Subcutaneous adipose tissue (tissue), 4 donors: Measurements from ENCODE around the gene LRRC30. TPM values are rescaled to one million over a fixed set of nuclear protein-coding genes. Genes with fewer than 3 reads are reported as not detected.

Source experiments
- CTCF ChIP-seq: fragments of 450-650 bp; IDR thresholded peaks from one replicate; pipeline ENCODE4 v1.5.1; 2016; ENCODE audit warnings: low read depth, mild to moderate bottlenecking, control low read depth, antibody characterized with exemption, moderate library complexity
- total RNA-seq, 4 donors: library from RNA; depleted of rRNA; stranded (reverse); fragments of >200 nt; gene quantifications; one replicate each; pipeline ENCODE4 v1.1.0, GENCODE V29; 2016

LRRC30 gene
- total RNA-seq, 4 donors from 2014 or later, result not detected

GRCh38 chr18:7224198-7224597 lies 6.7 kb upstream of the LRRC30 start:
- TF ChIP-seq CTCF, result no peak

- TF ChIP-seq CTCF, result no peak
Measured at GRCh38 chr18:7232218-7232617, 1.3 kb downstream of the LRRC30 start.

- no peak for TF ChIP-seq CTCF
Measured at GRCh38 chr18:7233134-7233810, 2.4 kb downstream of the LRRC30 start.

- no peak for TF ChIP-seq CTCF
Measured at GRCh38 chr18:7234091-7234490, 3.2 kb downstream of the LRRC30 start.

- TF ChIP-seq CTCF, result no peak
Measured at GRCh38 chr18:7234956-7235355, 4.1 kb downstream of the LRRC30 start.

GRCh38 chr18:7236072-7236471 lies 5.2 kb downstream of the LRRC30 start:
- no peak for TF ChIP-seq CTCF

GRCh38 chr18:7236933-7237332 lies 6.0 kb downstream of the LRRC30 start:
- TF ChIP-seq CTCF, result no peak
